ENCODE data around the gene AP1B1.

The AP1B1 gene

GRCh38 chr22:29330291-29330690, 58.1 kb downstream of the AP1B1 start:
- DNase-seq: no peak

- DNase-seq: no peak
Observed at GRCh38 chr22:29329581-29329980, 58.8 kb downstream of the AP1B1 start.

GRCh38 chr22:29328566-29329500, 59.5 kb downstream of the AP1B1 start:
- no peak for DNase-seq

GRCh38 chr22:29328055-29328454, 60.3 kb downstream of the AP1B1 start:
- no peak for DNase-seq

- no peak for DNase-seq
Observed at GRCh38 chr22:29327089-29327764, 61.1 kb downstream of the AP1B1 start.

GRCh38 chr22:29326481-29326880, 61.9 kb downstream of the AP1B1 start:
- no peak for DNase-seq

GRCh38 chr22:29325785-29326315, 62.5 kb downstream of the AP1B1 start:
- DNase-seq: no peak

- no peak for DNase-seq
Observed at GRCh38 chr22:29325356-29325755, 63.0 kb downstream of the AP1B1 start.

GRCh38 chr22:29323641-29324040, 64.7 kb downstream of the AP1B1 start:
- DNase-seq: no peak

GRCh38 chr22:29320546-29320945, 67.8 kb downstream of the AP1B1 start:
- no peak for DNase-seq

GRCh38 chr22:29319072-29319471, 69.3 kb downstream of the AP1B1 start:
- no peak for DNase-seq

GRCh38 chr22:29317827-29318454, 70.4 kb downstream of the AP1B1 start:
- no peak for DNase-seq

- no peak for DNase-seq
Observed at GRCh38 chr22:29316141-29316828, 72.1 kb downstream of the AP1B1 start.

GRCh38 chr22:29315286-29316140, 72.9 kb downstream of the AP1B1 start, which contains the start of gene RASL10A:
RASL10A (minus strand) TSS chr22:29315697; CDS start chr22:29315246, 451 bp downstream.
- no peak for DNase-seq

GRCh38 chr22:29314537-29315285, 73.7 kb downstream of the AP1B1 start:
- no peak for DNase-seq

- DNase-seq: no peak
Observed at GRCh38 chr22:29313576-29314466, 74.5 kb downstream of the AP1B1 start.

- no peak for DNase-seq
Observed at GRCh38 chr22:29313126-29313575, 75.2 kb downstream of the AP1B1 start.

- no peak for DNase-seq
Observed at GRCh38 chr22:29312218-29313125, 75.9 kb downstream of the AP1B1 start.
